Measurements from ENCODE around the gene FGF2. TPM values are rescaled to one million over a fixed set of nuclear protein-coding genes. Genes with fewer than 3 reads are reported as not detected.

The FGF2 gene
- total RNA-seq, 1 donor from 2014 or later, result 2.7 TPM

DNA sequence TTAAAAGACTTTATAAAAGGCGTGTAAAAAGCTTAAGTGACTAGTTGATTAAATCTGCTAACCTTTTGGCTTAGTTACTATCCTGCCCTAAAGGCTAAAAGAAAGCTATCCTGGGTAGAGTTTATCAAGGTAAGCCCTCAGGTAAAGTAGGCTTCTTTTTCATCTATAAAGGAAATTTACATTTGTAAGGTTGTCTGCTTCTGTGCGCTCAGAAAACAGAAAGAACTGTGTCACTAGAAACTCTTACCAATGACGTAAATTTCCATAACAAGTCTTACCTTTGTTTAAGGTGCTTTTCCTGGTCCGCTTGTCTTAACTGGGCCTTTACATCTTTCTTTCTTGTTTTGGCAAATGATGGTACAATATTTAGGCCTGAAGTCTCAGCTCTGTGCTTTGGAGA lies 37.7 kb upstream of the FGF2 start:
- no peak overlapping the region for H3K4me3 Mint-ChIP-seq (ENCODE audit: low read depth)
- H3K4me1 Mint-ChIP-seq (ENCODE audit: low read depth), result no peaks in the 10 kb centered on the region
- no peaks in the 10 kb centered on the region for H3K36me3 Mint-ChIP-seq (ENCODE audit: insufficient read depth)
- H3K27me3 Mint-ChIP-seq, result no peaks in the 10 kb centered on the region
- TF ChIP-seq, protein P1, sequence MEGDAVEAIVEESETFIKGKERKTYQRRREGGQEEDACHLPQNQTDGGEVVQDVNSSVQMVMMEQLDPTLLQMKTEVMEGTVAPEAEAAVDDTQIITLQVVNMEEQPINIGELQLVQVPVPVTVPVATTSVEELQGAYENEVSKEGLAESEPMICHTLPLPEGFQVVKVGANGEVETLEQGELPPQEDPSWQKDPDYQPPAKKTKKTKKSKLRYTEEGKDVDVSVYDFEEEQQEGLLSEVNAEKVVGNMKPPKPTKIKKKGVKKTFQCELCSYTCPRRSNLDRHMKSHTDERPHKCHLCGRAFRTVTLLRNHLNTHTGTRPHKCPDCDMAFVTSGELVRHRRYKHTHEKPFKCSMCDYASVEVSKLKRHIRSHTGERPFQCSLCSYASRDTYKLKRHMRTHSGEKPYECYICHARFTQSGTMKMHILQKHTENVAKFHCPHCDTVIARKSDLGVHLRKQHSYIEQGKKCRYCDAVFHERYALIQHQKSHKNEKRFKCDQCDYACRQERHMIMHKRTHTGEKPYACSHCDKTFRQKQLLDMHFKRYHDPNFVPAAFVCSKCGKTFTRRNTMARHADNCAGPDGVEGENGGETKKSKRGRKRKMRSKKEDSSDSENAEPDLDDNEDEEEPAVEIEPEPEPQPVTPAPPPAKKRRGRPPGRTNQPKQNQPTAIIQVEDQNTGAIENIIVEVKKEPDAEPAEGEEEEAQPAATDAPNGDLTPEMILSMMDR (IDR thresholded peaks at IDR 0.05; ENCODE audit: unreplicated experiment), result no peak
- no peak for DNase-seq (ENCODE audit: low spot score, unreplicated experiment)
- no peak overlapping the region for H3K27ac Mint-ChIP-seq
- peaks cover 13% of the 10 kb centered on the region for H3K9me3 Mint-ChIP-seq (ENCODE audit: low read depth)

DNA sequence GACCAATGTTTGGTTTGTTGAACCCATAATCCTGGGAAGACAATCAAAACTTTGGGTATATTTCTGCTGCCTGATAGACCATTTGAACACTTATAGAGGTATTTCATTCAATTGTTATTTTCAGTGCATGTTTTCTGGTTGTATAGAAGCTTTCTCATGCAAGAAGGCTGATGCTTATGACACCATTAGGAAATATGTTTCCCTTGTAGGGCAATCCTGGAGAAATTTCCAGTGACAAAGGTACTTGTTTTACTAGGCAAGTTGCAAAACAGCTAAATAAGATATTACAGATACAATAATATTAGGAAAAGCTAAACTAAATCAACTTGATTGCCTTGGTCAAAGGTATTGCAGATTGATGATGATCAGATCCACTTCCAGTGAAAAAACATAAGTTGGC lies 32.8 kb upstream of the FGF2 start:
- no peaks in the 10 kb centered on the region for H3K27me3 Mint-ChIP-seq
- no peak overlapping the region for H3K27ac Mint-ChIP-seq
- no peaks in the 10 kb centered on the region for H3K36me3 Mint-ChIP-seq (ENCODE audit: insufficient read depth)
- TF ChIP-seq, protein P1 (IDR thresholded peaks at IDR 0.05; ENCODE audit: unreplicated experiment), result no peak
- no peaks in the 10 kb centered on the region for H3K9me3 Mint-ChIP-seq (ENCODE audit: low read depth)
- no peak for DNase-seq (ENCODE audit: low spot score, unreplicated experiment)
- no peak overlapping the region for H3K4me3 Mint-ChIP-seq (ENCODE audit: low read depth)
- H3K4me1 Mint-ChIP-seq (ENCODE audit: low read depth), result no peaks in the 10 kb centered on the region

DNA sequence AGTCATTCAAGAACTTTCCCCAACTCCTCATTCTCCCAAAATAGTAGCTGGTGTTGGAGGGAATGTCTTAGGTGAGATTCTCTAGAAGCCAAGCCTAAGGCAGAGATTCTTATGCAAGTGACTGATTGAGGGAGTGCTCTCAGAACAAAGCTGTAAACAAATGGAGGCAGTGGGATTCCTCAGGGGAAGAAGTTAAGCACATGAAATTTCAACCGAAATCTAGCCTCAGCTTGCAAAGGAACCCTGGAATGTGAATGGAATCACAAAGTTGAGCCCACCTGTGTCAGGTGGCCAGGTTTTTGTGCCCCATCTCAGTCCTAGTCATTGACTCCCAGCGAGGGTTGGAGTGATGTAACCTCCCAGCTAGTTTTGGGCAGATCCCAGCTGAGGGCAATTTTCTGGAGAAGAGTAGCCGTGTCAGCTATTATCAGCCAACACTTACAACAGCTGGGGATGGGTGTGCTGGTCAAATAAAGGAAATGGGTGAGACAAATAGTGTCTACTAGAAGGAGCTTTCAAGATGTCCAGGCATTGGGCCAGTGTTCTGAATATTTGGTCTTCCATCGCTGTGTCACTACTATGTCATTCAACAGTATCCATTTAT lies 29.7 kb upstream of the FGF2 start:
- no peak overlapping the region for H3K27ac Mint-ChIP-seq
- H3K4me1 Mint-ChIP-seq (ENCODE audit: low read depth), result no peaks in the 10 kb centered on the region
- H3K9me3 Mint-ChIP-seq (ENCODE audit: low read depth), result no peaks in the 10 kb centered on the region
- DNase-seq (ENCODE audit: low spot score, unreplicated experiment), result no peak
- no peaks in the 10 kb centered on the region for H3K36me3 Mint-ChIP-seq (ENCODE audit: insufficient read depth)
- no peaks in the 10 kb centered on the region for H3K27me3 Mint-ChIP-seq
- TF ChIP-seq, protein P1 (IDR thresholded peaks at IDR 0.05; ENCODE audit: unreplicated experiment), result no peak
- no peak overlapping the region for H3K4me3 Mint-ChIP-seq (ENCODE audit: low read depth)

DNA sequence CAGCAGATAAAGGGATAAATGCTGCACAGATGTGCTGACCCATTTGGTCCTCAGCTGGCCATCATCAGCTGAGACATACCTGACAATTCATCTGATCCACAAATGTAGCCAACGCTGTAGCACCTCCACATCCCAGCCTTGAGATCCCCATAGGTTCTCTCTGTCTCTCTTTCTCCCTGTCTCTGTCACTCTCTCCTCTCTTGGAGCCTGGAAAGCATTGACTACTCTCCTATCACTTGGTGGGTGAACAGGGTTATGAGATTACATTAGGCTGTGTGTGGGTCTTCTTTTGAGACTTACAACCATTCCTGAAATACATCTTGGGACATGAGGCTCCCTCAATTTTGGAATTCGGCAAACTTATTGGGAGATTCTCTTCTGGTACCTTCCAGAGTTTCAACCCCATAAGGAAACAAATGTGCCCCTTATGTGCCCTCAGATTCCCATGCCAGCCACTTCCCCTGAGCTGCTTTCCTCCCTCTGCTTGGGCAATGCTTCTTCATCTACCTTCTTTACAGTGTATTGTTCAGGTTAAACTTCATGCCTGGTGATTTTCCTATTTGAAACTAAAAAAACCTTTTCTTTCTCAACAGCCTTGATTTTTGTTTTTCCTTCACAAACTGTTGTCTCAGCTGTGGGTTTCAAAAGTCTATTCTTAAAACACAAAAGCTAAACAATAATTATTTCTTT lies 29.1 kb upstream of the FGF2 start:
- Mint-ChIP-seq H3K27me3 (no peaks in the 10 kb centered on the region), H3K9me3 (ENCODE audit: low read depth) (no peaks in the 10 kb centered on the region), H3K27ac (no peak overlapping the region), H3K4me1 (ENCODE audit: low read depth) (no peaks in the 10 kb centered on the region), H3K4me3 (ENCODE audit: low read depth) (no peak overlapping the region), H3K36me3 (ENCODE audit: insufficient read depth) (no peaks in the 10 kb centered on the region)
- TF ChIP-seq, protein P1 (IDR thresholded peaks at IDR 0.05; ENCODE audit: unreplicated experiment), result no peak
- DNase-seq (ENCODE audit: low spot score, unreplicated experiment), result no peak

DNA sequence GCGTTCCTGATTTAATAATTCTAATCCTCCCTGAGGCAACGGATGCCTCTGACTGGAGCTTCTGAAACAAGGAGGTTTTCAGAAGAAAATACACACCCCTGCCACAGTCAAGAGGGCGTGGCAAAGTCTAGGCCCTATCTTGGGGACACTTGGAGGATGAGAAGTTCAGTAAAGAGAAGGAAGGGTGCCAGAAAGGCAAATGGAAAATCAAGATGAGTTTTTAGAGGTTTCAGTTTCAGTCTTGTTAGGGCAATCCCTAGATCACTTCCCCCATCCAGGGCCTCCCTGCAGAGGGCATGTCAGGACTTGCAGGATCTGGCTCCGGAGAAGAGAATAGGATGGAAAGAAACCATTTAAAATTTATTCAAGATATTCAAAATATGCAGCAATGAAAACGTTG lies 28.5 kb upstream of the FGF2 start:
- Mint-ChIP-seq H3K36me3 (ENCODE audit: insufficient read depth) (no peaks in the 10 kb centered on the region), H3K9me3 (ENCODE audit: low read depth) (no peaks in the 10 kb centered on the region), H3K27me3 (no peaks in the 10 kb centered on the region), H3K4me1 (ENCODE audit: low read depth) (no peaks in the 10 kb centered on the region), H3K4me3 (ENCODE audit: low read depth) (no peak overlapping the region), H3K27ac (peak overlapping the region; percentile 89)
- no peak for DNase-seq (ENCODE audit: low spot score, unreplicated experiment)
- TF ChIP-seq, protein P1 (IDR thresholded peaks at IDR 0.05; ENCODE audit: unreplicated experiment), result no peak
